Measurements from ENCODE around the gene SPACDR. TPM values are rescaled to one million over a fixed set of nuclear protein-coding genes. Genes with fewer than 3 reads are reported as not detected.

Gene SPACDR
- total and polyA plus RNA-seq, 9 of the 15 experiments (the other 6 are each of a cell fraction or from before 2014, with no cell fraction given) = 0.07 to 0.55 (median 0.14) TPM; not detected in 1

- TF ChIP-seq ZNF12 (CRISPR knock-in tag; IDR thresholded peaks at IDR 0.05) (no peak), POLR2A (conservative IDR thresholded peaks at IDR 0.05) (0 out of 2 replicates have a peak, but pooled peaks have one; percentile 31), NRF1 (conservative IDR thresholded peaks at IDR 0.05 in 1 of 2, IDR thresholded peaks at IDR 0.05 in 1 of 2) (no peak), RFX5 (IDR thresholded peaks at IDR 0.05; ENCODE audit: low read depth, low read length) (no peak), NONO (IDR thresholded peaks at IDR 0.05; ENCODE audit: low read depth in 2 of 2, low read length in 1 of 2) (no peak), ZBTB1 (CRISPR knock-in tag; IDR thresholded peaks at IDR 0.05; ENCODE audit: borderline replicate concordance, low read depth) (no peak), FOSL1 (tag; conservative IDR thresholded peaks at IDR 0.05) (peak; percentile 87), EP400 (IDR thresholded peaks at IDR 0.05) (no peak), TAF9B (IDR thresholded peaks at IDR 0.05; ENCODE audit: partially characterized antibody) (no peak), FOXA1 (IDR thresholded peaks at IDR 0.05; ENCODE audit: borderline replicate concordance) (no peak), SMARCA4 (IDR thresholded peaks at IDR 0.05) (peak; percentile 83), NCOR1 (IDR thresholded peaks at IDR 0.05) (peak; percentile 7; the same call in 1 of the 2 replicates), JUN (IDR thresholded peaks at IDR 0.05; ENCODE audit: borderline replicate concordance, low read depth, low read length) (0 out of 2 replicates have a peak, but pooled peaks have one; percentile 52), JUN (CRISPR knock-in tag; IDR thresholded peaks at IDR 0.05; ENCODE audit: borderline replicate concordance) (no peak), HNRNPH1 (optimal IDR thresholded peaks at IDR 0.05; ENCODE audit: low read depth, low read length) (no peak), POLR2G (IDR thresholded peaks at IDR 0.05; ENCODE audit: low read depth, low read length) (no peak), ATF7 (IDR thresholded peaks at IDR 0.05) (0 out of 2 replicates have a peak, but pooled peaks have one; percentile 17), ZNF134 (CRISPR knock-in tag; conservative IDR thresholded peaks at IDR 0.05) (no peak), HDAC8 (tag; IDR thresholded peaks at IDR 0.05) (no peak), ZNF316 (IDR thresholded peaks at IDR 0.05) (no peak), ATF6 (CRISPR knock-in tag; IDR thresholded peaks at IDR 0.05) (no peak), KHSRP (IDR thresholded peaks at IDR 0.05) (no peak)
- TF ChIP-seq, protein P1, sequence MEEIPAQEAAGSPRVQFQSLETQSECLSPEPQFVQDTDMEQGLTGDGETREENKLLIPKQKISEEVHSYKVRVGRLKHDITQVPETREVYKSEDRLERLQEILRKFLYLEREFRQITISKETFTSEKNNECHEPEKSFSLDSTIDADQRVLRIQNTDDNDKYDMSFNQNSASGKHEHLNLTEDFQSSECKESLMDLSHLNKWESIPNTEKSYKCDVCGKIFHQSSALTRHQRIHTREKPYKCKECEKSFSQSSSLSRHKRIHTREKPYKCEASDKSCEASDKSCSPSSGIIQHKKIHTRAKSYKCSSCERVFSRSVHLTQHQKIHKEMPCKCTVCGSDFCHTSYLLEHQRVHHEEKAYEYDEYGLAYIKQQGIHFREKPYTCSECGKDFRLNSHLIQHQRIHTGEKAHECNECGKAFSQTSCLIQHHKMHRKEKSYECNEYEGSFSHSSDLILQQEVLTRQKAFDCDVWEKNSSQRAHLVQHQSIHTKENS (CRISPR knock-in tag; IDR thresholded peaks at IDR 0.05) = no peak
- TF ChIP-seq, protein P2, sequence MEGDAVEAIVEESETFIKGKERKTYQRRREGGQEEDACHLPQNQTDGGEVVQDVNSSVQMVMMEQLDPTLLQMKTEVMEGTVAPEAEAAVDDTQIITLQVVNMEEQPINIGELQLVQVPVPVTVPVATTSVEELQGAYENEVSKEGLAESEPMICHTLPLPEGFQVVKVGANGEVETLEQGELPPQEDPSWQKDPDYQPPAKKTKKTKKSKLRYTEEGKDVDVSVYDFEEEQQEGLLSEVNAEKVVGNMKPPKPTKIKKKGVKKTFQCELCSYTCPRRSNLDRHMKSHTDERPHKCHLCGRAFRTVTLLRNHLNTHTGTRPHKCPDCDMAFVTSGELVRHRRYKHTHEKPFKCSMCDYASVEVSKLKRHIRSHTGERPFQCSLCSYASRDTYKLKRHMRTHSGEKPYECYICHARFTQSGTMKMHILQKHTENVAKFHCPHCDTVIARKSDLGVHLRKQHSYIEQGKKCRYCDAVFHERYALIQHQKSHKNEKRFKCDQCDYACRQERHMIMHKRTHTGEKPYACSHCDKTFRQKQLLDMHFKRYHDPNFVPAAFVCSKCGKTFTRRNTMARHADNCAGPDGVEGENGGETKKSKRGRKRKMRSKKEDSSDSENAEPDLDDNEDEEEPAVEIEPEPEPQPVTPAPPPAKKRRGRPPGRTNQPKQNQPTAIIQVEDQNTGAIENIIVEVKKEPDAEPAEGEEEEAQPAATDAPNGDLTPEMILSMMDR (IDR thresholded peaks at IDR 0.05 in 2 of 3, conservative IDR thresholded peaks at IDR 0.05 in 1 of 3; ENCODE audit: insufficient read depth in 2 of 3, low read depth in 1 of 3, low read length in 3 of 3) = no peak
Observed at GRCh38 chr7:100472854-100473499, 8.9 kb upstream of the SPACDR start (continued).

Measured in K562 (cell line).